GF-D8 (cell line): ENCODE data around the gene IYD.
"Not testable (repeated sequence)": the region's sequence is repeated elsewhere in the genome, so short reads cannot be mapped to it uniquely, and the experiment has no call there.

Source experiments
- DNase-seq: peaks from one replicate; lab custom pipeline; 2025; lab: John Stamatoyannopoulos, UW

The IYD gene

DNA sequence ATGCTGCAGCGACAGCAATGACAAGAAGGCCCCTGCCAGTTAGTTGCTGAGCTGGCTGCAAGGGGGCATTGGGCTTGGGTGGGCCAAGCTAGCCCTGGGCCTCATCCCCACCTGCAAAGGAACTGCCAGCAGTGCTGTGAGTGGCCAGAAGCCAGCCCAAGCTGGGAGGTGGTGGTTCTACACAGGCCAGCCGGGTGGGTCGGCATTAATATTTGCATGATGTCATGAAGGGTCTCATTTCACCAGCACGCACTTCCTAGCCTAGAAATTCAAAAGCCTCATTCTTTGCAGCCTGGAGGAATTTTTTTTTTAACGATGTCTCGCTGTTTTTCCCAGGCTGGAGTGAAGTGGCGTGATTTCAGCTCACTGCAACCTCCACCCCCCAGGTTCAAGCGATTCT is 62.0 kb downstream of the IYD start:
- DNase-seq: no peak

DNA sequence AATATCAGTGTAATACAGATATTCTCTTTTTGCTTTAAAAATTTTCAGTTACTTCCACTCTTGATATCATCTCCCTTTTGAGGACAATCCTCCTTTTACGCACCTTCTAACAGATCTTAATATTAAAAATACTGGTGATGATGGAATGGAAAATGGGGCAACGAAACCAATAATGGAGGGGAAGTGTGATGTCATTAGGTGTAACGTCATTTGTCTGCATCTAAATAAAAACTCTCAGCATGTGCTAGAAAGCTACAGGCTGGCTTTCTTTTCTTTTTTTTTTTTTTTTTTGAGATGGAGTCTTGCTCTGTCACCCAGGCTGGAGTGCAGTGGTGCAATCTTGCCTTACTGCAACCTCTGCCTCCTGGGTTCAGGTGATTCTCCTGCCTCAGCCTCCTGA is 66.5 kb downstream of the IYD start:
- DNase-seq: no peak

- no peak for DNase-seq
Measured at GRCh38 chr6:150435832-150436231, 67.0 kb downstream of the IYD start.

- DNase-seq: no peak
Measured at GRCh38 chr6:150439373-150439772, 70.6 kb downstream of the IYD start.

DNA sequence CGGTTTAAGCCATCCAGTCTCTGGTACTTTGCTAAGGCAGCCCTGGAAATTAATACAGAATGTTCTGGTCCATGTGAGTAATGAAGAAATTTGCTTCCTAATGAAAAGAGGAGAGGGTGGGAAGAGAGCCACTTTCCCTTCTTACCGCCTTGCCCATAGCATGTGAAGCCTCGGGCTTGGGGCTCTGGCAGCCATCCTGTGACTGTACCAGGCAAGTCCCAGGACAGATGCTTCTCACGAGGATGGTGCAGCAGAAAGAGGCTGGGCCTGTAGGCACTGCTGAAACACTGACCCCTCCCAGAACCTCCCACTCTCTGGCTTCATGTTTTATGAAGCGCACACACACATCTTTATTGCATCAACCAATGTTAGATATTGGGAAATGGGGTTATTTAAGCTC is 74.8 kb downstream of the IYD start:
- no peak for DNase-seq

DNA sequence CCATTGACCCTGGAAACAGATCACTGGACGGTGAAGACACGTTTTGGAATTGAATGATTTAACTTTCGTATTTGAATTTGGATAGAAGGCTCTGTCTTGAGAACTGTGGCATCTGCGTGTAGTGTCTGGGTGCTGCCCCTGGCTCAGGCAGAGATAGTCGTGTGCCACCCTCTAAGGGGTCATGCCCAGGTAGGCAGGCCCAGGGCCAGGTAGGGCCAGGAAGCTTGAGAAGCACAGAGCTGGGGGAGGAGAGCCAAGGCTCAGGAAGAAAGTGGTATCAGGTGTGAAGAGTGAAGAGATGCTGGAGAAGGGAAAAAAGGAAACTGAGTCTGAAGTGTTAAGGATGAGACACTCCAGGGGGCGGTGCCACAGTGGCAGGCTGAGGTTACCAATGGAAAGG is 75.5 kb downstream of the IYD start:
- DNase-seq: no peak

DNA sequence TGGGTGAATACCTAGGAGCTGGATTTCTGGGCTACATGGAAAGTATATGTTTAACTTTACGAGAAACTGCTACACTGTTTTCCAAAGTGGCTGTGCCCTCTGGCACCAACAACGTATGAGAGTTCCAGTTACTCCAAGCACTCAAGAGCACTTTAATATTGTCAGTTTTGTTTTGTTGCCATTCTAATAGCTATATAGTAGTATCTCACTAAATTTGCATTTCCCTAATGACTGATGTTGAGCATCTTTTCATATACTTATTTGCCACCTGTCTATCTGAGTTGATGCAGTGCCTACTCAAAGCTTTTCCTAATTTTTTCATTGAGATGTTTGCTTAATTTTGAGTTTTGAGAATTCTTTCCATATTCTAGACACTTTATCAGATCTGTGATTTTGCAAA is 76.7 kb downstream of the IYD start:
- no peak for DNase-seq

- DNase-seq: no peak
Measured at GRCh38 chr6:150448221-150448620, 79.4 kb downstream of the IYD start.

- not testable (repeated sequence) for DNase-seq
Measured at GRCh38 chr6:150449055-150449454, 80.2 kb downstream of the IYD start.

GRCh38 chr6:150450918-150451317 is 82.1 kb downstream of the IYD start:
- no peak for DNase-seq

- no peak for DNase-seq
Measured at GRCh38 chr6:150451807-150452427, 83.1 kb downstream of the IYD start.

- DNase-seq: no peak
Measured at GRCh38 chr6:150452428-150453243, 83.8 kb downstream of the IYD start.

GRCh38 chr6:150453357-150453756 is 84.5 kb downstream of the IYD start:
- DNase-seq: no peak
